Stimulated activated CD4-positive, alpha-beta T cell treated with anti-CD3 and anti-CD28 coated beads, Interleukin-12 subunit alpha, Interleukin-12 subunit beta, amount 100 ng/mL, for 24 hours (primary cell): ENCODE measurements around the gene TCF7L2.

Experiments
- DNase-seq, 2 experiments: peaks; one replicate each; pipeline ENCODE4 v3.0.0-alpha.2; 2020; ENCODE audit warnings: low read depth in 2 of 2

The TCF7L2 gene

DNA sequence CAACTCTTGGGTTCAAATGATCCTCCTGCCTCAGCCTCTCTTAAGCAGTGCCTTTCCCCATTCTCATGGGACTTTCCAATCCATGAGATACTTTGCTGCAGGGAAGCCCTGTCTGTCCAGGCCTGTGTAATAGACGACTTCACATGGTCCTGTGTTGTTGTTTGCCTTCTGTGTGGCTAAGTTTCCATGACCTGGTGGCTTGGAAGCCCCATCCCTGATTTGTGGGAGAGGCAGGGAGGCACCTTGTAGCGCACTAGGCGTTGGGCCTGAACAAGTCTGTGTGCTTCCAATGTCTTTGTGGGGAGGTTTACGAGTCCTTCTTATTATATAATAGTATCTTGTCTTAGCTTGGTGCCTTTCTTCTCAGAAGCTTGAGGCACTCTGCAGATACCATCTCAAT is 49.1 kb downstream of the TCF7L2 start:
- no peak for DNase-seq

DNA sequence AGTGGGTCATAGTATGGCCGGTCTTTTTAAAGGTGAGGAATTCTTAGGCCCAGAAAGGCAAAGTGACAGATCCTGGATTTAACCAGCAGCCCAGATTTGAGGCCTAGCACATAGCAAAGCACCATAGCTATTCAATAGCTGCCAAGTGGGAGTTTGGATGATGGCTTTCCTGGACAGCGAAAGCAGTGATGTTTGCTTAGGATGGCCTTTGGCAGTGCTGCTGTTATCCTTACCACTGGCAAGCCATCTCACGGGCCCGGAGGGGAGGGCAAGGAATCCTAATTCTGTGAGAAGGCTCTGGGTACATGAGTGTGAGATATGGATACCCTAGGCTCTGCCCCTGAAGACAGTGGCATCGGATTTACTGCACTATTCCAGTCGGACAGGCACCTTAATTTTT is 50.4 kb downstream of the TCF7L2 start:
- no peak for DNase-seq

DNA sequence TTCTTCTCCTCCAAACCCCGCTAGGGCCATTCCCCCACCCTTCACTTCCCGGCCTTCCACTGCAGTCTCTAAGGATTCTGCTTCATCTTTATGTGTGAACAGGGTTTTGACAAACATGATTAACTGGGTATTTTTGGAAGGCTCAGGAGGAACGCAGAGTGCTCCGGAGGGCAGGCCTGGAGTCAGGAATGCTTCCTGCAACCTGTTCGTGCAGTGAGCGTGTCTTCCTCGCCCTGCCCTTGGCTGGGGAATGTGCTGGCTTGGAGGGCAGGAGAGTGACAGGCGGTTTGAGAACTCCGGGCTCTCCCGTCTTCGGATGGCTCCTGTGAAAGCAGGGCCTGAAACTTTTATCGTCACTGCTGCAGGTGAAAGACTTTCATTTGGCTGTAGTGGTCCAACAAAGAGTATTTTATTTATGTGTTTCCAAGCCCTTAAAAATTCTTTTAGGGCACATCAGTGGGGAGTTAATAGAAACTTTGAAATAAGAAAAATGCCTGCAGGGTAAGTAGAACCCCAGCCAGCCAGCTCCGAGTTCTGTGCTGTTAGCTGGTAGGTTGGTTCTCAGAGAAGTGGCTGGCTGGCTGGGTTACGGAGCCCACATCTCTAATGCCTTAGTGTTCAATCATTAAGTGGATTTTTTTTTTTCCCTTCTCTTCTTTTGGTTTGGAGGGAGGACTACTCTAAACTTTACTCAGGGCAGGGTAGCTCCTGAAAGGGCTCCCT is 51.0 kb downstream of the TCF7L2 start:
- DNase-seq: no peak

DNA sequence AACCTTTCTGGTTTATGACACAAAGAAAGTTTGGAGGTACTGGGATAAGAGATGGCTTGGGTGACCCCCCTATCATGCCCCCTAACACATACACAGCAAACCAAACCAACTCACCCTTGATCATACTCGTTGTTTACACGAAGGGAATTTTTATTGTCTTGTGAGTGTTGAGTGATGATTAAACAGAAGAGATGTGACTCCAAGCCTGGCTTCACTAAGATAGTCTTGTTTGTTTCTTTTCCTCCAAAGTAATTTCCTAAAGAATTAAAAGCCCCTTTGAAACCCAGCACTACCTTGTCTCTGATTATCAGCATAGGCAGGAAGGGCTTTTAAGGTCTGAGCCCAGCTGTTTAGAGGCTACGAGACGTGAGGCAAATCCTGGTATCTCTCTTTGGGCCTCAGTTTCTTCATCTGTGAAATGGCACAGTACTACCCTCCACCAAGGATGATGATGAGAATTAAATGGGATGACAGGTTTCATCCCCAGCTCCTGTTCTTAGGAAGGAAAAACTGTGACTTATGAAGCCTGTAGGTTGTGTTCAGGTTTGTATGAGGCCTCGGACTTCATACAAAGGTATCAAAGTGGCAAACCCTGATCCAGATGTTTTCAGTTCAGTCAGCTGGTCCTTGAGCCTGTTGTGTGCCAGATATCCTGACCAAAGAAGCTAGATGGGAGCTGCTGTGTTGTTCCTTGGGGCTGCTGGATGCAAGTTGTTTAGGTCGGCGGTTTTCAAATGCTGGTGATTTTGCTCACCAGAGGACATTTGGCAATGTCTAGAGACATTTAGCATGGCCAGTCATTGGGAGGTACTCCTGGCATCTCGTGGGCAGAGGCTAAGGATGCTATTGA is 51.8 kb downstream of the TCF7L2 start:
- no peak for DNase-seq

DNA sequence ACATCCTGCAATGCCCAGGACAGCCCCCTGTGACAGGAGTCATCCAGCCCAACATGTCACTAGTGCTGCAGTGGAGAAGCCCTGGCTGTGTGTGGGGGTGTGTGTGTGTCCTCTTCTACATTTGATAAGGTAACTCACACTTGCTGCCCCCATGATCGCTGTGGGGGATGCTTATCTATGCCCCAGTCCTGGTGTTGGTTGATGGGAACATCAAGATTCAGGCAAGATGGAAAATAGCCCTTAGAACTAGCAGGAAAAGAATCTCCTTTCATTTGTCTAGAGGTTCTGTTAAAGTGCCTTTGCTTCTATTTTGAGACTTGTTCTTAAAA is 52.4 kb downstream of the TCF7L2 start:
- no peak for DNase-seq

DNA sequence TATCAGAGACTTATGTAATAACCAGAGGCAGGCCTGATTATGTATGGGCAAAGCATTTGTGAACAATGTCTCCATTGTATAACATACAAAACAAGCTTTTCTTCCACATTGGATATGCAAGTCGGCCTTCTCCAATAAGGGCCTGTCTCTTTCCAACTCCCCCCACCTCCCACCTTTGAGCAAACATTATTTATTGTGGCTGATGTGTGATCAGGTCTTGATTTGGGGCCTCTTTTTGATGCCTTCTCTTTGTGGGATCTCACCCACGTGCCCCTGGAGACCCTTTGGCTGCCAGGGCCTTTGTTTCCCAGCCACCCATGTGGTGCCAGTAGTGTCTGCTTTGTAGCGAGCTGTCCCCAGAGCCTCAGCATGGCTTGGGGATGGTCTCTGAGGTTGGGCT is 53.0 kb downstream of the TCF7L2 start:
- DNase-seq: no peak

DNA sequence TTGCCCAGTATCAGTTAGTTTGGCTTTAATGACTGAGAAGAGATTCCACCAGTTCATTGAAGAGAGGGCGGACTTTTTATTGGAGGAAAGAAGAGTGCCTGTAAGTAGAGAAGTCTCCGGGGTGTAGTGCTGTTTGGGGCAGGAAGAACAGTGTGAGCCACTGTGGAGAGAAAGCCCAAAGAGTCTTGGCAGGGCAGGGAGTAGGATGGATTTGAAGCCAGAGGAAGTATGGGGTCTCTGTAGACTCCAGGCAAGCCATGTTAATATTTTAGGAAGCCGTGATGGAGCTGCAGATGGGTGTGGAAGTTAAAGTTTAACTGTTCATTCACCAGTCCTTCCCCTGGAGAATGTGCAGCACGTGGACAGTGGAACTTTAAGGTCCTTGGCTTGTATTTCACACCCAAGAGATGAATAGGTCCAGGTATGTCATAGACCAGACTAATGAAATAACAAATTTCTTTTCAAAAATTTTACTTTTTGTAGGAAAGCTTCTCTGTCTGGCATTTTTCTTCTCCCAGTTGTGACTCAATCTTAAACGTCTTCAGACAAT is 54.1 kb downstream of the TCF7L2 start:
- no peak for DNase-seq

DNA sequence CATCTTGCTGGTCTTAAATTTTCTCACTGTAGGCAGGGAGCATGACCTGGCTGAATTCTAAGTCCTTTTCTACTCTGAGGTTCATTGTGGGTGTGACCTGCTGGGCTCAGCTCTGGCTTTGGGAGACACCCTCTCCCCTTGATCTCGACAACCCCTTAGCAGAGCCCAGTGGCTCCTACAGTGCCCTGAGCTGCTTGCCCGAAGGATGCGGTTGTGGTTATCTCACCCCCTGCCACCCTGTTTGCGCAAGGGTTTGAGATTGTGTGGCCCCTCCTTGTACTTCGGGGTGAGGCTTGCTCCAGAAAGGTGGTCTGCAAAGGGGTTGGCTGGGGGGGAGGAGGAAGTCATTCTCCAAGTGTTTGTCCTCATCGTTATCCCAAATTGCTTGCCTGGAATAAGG is 55.3 kb downstream of the TCF7L2 start:
- DNase-seq: no peak

DNA sequence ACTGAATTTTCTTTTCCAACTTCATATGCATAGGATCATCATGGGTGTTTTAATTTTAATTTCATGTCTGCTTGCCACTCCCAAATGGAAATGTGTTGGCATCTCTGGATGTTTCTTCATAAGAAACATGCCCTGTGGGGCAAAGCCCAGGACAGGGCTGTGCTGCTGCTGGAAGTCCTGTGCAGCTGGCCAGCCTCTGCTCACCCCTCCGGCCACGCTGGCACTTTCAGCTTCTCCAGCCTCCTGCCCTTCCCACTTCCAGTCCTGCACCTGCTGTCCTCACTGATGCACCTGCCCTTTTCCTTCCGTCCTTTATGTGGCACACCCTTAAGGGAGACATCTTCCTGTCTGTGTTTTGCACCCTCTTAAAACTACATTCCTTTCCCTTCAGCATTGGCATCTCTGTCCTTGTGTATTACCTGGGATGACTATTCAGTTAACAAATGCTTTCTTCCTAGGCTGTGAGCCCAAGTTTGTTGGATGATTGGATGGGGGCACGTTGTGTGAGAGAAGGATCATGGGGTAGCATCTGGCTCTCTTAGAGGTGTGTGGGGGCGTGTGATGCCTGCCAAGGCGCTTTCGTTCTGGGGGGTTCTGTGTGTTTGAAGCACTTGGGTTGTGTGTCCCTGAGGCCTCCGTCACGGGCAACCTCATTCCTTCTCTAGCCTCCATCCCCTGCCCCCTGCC is 56.8 kb downstream of the TCF7L2 start:
- peak in 1 of 2 experiments; percentile 1 for DNase-seq

DNA sequence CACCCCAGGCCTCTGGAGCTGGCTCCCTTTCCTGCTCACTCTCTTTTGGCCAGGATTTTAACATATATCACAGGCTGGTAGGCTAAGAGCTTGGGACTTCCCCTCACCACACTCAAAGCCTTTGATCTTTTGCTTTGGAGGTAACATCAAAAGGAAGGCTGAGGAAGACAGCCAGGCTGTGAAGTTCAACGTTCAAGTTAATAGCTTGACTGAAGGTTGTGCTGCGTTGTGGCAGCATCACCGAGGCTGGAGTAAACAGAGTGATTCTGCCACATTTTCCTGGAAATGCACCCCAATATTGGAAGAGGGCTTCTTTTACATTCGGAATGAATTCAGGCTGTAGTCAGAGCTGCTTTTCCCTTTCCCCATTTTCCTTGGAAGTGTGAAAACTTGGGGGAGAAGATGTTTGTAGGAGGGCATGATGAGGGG is 57.3 kb downstream of the TCF7L2 start:
- peak; percentile 4 to 7 for DNase-seq

DNA sequence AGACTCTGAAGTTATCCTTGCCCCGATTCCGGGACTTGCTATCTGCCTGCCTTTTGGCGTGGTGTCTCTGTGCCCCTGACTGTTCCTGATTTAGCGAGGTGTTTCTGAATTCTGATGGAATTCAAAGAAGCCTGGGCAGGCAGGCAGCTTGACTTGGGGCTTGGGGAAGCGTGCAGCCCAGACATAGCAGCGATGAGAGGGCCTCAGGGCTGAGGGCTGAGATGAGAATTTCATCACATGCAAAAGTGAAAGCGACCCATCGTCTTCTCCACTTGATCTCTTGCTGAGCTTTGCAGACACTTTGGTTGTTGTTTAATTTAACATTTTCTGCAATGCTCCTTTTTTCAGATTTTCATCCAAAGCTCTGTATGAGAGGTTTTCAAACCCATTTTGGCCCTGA is 57.8 kb downstream of the TCF7L2 start:
- no peak for DNase-seq

DNA sequence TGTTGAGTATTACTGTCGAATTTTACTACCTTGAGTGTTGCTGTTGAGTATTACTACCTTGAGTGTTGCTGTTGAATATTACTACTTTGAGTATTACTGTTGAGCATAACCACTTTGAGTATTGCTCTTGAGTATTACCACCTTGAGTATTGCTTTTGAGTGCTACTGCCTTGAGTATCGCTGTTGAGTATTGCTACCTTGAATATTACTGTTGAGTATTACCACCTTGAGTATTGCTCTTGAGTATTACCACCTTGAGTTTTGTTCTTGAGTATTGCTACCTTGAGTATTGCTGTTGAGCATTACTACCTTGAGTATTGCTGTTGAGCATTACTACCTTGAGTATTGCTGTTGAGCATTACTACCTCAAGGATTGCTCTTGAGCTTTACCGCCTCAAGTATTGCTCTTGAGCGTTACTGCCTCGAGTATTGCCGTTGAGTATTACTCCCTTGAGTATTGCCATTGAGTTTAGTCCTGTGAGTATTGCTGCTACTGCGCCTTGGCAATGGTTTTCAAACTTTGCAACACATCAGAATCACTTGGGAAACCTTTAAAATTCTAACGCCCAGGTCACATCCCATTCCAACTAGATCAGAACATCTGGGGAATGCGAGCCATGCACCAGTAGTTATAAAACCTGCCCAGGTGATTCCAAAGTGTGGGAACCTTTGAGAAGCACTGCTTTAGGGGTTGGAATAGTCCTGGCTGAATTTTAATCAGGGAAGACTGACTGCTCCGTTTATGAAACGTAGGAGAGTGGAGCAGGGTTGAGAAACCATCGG is 61.7 kb downstream of the TCF7L2 start:
- DNase-seq: no peak

DNA sequence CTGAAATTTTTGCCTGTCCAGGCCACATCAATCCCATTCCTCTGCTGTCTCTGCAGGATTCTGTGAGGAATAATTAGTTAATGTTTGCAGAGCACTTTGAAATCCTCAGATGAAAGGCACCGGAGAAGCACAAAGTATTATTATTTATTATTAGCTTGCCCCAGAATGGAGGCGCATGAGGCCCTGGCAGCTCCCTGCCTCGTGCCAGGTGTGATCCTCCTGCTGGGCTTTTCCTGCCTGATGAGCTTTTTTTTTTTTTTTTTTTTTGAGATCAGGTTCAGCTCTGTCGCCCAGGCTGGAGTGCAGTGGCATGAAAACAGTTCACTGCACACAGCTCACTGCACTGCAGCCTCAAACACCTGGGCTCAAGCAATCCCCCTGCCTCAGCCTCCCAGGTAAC is 65.2 kb downstream of the TCF7L2 start:
- no peak for DNase-seq

DNA sequence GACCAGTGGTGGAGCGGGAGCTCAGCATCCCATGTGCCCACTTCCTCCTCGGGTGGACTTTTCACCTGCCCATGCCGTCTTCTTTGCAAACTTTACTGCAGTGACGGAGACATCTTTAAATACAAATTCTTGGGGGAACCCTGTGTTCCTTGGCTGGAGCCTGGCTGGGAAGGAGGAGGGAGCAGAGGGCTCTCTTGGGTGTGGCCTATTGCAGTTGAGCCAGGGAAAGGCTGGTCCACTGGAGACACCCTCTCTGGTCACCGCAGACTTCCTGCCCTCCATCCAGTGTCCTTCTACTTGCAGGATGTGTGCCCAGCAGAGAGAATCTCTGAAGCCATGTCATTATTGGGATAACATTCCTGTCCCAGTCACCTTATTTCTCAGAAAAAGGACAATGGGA is 67.3 kb downstream of the TCF7L2 start:
- no peak for DNase-seq

DNA sequence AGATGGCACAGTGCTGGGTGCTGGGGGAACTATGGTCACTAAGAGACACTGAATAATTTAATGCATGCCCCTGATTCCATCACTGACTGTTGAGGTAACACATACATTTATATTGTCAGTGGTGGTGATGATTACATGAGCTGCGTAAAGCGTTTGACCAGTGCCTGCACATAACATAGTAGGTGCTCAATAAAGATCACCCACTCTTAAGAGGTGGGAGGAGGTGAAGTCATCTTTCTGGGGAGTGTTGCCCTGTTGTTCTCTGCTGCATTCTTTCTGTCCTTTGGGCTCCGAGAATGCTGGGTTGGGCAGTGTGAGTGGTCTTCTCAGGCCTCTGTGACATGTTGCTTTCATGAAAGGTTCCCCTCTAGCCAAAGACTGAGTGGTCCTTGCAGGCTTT is 68.0 kb downstream of the TCF7L2 start:
- DNase-seq: no peak

DNA sequence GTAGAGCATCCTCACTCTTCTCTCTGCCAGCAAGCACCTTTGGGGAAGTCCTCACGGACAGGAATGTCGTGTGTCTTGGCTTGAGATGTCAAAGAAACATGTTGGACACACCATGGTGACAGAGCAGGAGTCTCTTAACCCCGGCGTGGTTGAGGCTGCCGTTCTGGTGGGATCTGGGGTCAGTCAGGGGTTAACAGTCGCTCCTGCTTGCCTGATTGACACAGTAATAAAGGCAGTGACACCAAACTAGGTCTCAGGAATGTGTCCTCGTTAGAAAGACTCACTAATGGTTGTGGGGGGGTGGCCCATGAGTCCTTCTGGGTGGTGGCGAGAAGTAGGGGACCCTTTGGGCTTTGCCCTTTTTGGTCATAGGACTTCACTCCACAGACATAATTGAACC is 69.0 kb downstream of the TCF7L2 start:
- DNase-seq: no peak

DNA sequence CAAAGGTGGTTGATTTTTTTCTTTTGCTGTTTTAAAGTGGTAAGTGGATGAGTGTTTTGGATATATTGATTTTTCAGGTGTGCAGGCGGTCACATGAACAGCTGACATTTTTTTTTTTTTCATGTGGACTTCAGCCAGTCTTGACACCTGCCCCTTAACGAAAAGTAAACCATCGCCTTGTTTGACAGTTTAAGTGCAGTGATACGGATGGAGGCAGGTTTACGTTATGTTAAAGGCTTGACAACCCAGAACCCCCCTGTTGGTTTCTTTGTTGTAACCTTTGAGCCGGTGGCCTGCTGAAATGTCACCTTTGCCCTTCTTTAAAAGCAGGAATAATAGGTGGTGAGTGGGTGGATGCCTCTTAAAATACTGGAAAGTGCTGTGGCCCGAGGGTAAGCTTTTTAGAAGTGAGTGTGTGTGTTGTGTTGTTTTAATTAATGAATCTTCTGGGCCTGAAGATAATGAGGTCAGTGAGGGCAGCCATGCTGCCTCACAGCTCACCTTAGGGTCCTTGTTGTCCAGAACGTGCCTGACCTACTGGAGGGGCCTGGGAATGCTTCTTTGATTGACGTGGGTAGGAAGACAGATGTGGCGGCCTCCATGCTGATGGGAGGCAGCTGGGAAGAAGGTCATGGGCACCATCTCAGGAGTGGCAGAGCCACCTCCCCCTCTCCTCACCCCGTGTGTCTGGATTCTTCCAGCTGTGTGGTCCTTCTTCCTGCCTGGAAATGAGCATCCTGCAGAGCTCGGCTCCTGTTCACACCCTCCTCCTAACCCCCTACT is 69.8 kb downstream of the TCF7L2 start:
- no peak for DNase-seq

DNA sequence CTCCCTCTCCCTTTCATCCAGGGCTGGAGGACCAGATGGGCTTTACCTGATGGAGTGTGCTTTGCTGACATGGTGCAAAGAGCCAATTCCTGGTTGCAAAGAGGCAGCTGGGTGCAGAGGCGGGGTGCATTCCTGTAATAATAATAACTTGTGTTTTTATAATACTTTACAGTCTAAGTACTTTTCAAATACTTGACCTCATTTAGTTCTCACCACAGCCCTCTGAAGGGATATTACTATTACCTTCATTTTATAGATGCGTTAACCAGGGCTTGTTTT is 70.4 kb downstream of the TCF7L2 start:
- DNase-seq: no peak

DNA sequence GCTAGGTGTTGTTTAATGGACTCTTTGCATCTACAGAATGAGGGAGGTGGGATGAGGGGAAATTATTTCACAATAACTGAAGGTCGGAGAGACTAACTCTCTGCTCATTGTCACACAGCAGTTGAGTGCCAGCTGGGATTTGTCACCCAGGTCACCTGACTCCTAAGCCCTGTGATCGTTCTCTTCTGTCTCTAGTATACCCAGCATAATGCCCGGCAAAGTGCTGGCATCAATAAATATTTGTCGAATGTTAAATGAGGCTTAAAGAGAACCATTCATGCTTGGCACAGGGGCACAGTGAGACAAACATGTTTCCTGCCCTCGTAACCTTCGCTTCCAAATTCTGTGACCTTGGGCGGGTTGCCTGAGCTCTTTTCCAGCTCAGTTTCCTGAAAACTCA is 70.8 kb downstream of the TCF7L2 start:
- DNase-seq: no peak

DNA sequence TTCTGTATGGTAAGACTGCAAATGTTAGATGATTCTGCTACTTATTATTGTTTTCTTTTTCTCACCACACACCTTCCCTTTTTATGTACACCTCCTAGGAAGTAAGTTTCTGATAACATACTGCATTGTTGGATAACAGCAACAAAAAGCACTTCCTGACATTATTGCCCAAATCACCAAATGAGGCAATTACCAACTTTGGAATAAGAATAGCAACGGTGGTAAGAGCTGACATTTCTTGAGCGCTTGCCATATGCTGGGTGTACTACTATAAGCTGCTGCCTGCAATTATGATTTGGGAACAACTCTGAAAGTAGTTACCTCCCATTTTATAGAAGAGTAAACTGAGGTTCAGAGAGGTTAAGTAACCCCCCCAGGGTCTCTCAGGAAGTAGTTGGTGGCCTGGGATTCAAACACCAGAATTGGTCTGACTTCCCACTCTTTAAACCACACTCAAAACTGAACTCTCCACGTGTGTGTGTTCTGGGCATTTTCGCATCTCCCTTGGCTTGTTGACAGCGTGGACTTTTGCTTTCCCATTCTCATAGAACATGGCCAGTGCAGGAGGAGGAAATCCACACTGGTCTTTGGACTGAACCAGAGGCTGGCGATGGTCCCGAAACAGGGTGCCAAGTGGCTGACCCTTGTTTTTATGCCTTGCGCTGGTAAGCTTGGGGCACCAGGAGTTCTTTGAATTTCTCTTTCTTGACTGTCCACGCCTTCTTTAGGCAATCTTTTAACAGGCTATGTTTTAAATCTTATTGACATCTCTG is 71.4 kb downstream of the TCF7L2 start:
- no peak for DNase-seq
